ENCODE results near the gene CDK6.

CDK6 gene

DNA sequence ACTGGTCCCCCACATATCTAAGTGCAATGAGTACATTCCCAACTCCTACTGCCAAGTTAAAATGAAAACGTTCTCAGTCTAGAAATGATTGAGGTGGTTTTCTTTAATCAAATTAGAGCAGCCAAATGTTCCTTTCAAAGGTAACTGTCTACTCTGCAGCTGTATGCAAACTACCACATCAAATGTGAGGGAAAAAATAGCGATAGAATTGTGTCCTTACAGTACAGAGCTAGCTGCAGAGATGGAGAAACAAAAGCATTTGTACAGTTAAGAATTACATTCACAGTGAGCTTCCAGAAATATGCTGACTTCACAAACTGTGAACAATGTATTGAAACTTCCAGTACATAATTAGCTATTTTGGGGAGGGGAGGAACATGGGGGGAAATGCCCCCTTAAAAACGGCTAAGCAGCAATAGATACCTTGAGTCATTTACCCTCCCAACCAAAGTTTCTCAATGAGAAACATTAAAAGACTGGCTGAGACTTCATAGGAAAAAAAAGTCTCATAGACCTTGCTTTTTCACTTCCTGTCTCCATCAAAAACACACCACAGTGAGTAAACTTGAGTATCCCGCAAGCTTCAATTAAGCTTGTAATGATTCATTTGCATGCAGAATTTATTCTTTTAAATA lies 22.9 kb downstream of the CDK6 start:
- no peak for DNase-seq (ENCODE audit: low read depth)
- H3K4me3 ChIP-seq (ENCODE audit: low read depth, low read length), result no peak overlapping the region
- TF ChIP-seq, protein P1, sequence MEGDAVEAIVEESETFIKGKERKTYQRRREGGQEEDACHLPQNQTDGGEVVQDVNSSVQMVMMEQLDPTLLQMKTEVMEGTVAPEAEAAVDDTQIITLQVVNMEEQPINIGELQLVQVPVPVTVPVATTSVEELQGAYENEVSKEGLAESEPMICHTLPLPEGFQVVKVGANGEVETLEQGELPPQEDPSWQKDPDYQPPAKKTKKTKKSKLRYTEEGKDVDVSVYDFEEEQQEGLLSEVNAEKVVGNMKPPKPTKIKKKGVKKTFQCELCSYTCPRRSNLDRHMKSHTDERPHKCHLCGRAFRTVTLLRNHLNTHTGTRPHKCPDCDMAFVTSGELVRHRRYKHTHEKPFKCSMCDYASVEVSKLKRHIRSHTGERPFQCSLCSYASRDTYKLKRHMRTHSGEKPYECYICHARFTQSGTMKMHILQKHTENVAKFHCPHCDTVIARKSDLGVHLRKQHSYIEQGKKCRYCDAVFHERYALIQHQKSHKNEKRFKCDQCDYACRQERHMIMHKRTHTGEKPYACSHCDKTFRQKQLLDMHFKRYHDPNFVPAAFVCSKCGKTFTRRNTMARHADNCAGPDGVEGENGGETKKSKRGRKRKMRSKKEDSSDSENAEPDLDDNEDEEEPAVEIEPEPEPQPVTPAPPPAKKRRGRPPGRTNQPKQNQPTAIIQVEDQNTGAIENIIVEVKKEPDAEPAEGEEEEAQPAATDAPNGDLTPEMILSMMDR (IDR thresholded peaks at IDR 0.05; ENCODE audit: low read depth, low read length, missing control alignments), result no peak
- in situ Hi-C loops (cut with HindIII; ENCODE audit: low sequenced_read_pairs), result no loop called here

DNA sequence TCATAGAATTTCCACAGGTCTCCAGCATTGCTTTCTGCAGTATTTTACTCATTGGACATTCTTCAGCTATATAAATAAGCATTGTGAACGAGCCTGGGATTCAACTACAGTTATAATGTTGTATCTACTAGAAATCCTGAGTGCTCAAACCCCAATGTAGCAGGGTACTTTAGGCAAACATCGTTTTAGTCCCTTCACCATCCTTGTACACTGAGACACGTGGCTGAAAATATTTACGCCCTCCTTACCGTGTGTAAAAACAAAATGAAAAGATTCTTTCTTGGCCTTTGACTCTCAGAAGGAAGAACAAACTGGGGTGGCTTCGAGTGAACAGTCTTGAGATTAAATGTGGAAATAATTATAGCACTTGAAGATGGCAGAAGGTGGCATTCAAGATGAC lies 25.2 kb downstream of the CDK6 start:
- in situ Hi-C loops (cut with HindIII; ENCODE audit: low sequenced_read_pairs), result no loop called here
- no peak for DNase-seq (ENCODE audit: low read depth)
- TF ChIP-seq, protein P1 (IDR thresholded peaks at IDR 0.05; ENCODE audit: low read depth, low read length, missing control alignments), result no peak
- H3K4me3 ChIP-seq (ENCODE audit: low read depth, low read length), result no peak overlapping the region

DNA sequence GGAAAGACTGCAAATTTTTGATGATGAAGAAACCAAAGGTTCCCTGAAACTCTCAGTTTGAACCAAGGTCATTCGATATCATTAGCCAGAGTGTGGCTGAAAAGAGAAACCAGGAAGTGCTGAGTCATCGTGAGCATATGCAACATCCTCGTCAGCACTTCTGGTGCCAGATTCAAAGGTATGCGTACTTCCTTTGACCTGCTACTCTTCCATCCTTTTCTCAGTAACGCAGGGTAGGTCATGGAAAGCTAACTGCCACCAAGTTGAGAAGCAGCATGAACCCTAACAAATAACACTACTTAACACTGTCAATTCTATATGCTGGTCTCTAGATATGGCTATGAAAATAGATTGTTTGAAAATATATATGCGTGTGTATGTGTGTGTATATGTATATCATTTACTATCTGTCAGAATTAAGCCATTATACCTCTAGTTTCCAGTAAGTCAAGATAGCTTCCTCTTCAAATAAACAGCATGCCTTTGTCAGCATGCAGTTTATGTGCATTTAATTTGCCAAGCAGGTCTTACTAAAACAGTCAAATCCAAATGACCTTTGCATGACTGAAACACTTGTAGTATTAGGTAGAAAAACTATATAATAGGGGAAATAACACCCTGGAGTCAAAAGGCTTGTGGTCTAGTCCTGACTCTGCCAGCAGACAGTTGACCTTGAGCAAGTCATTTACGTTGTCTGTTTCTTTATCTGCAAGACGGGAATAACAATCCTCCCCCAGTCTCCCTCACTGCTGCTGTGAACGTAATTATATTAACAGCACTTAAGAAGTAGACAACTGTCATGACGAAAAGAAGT lies 26.4 kb downstream of the CDK6 start:
- TF ChIP-seq, protein P1 (IDR thresholded peaks at IDR 0.05; ENCODE audit: low read depth, low read length, missing control alignments), result no peak
- no peak overlapping the region for H3K4me3 ChIP-seq (ENCODE audit: low read depth, low read length)
- in situ Hi-C loops (cut with HindIII; ENCODE audit: low sequenced_read_pairs), result no loop called here
- peak; percentile 90 for DNase-seq (ENCODE audit: low read depth)

DNA sequence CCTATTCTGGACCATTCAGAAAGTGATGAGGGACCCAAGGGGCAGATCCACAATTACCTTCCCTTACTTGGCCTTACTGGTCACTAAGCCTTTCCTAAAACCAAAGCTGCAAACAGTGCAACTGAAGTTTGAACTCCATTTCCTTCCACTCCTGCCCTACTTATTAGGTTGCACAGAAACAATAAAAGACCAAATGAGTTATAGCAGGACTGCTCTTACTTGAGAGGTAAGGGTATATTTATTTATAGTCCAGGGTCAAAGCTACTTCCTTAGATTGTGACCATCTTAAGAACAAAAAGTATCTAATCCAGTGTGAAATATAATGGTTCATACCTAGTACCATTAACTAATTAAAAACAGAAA lies 27.0 kb downstream of the CDK6 start:
- no peak overlapping the region for H3K4me3 ChIP-seq (ENCODE audit: low read depth, low read length)
- TF ChIP-seq, protein P1 (IDR thresholded peaks at IDR 0.05; ENCODE audit: low read depth, low read length, missing control alignments), result no peak
- DNase-seq (ENCODE audit: low read depth), result no peak
- in situ Hi-C loops (cut with HindIII; ENCODE audit: low sequenced_read_pairs), result no loop called here

DNA sequence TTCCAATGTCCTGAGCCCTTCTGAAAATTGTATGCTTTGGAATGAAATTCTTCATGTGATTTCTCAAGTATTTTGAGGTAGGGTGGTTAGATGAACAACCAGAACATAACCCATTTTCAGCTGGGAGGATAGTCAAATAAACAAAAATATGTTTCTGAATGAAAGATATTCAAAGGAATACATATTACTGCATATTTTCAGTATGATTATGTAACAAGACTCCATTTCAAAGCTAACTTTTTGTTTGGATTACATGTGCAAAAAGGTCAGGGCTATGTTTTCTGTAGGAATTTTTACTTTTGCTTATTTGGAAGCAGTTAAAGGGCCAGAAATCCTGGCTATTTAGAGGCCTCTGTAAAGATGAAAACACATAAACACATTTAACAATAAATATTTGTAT lies 27.7 kb downstream of the CDK6 start:
- no peak overlapping the region for H3K4me3 ChIP-seq (ENCODE audit: low read depth, low read length)
- no peak for DNase-seq (ENCODE audit: low read depth)
- TF ChIP-seq, protein P1 (IDR thresholded peaks at IDR 0.05; ENCODE audit: low read depth, low read length, missing control alignments), result no peak
- in situ Hi-C loops (cut with HindIII; ENCODE audit: low sequenced_read_pairs), result no loop called here

DNA sequence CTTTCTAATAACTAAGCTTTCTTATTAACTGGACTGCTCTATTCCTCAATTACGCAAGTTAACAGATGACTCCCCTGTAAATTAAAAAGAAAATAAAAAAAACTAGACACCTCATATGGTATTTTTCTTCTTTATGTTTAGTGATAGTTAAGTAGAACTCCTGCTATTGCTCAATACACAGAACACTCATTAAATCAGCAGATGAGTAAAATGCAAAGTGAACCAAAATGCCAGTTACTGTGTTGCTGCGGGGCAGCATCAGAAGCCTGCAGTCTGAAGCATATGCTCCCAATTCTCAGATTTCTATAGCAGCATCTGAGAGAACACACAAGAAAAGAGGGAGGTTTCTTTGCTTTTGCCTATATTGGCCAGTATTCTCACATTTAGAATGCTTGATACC lies 28.4 kb downstream of the CDK6 start:
- TF ChIP-seq, protein P1 (IDR thresholded peaks at IDR 0.05; ENCODE audit: low read depth, low read length, missing control alignments), result no peak
- no peak overlapping the region for H3K4me3 ChIP-seq (ENCODE audit: low read depth, low read length)
- no peak for DNase-seq (ENCODE audit: low read depth)
- in situ Hi-C loops (cut with HindIII; ENCODE audit: low sequenced_read_pairs), result no loop called here
